Natural killer cell (primary cell): ENCODE results near the gene TALDO1. TPM values are rescaled to one million over a fixed set of nuclear protein-coding genes. Genes with fewer than 3 reads are reported as not detected.
"Not testable (repeated sequence)": the region's sequence is repeated elsewhere in the genome, so short reads cannot be mapped to it uniquely, and the experiment has no call there.

Experiments
- ATAC-seq, 3 donors: fragments of 150-1000 bp in 2 of 3; fragments of 200-7000 bp in 1 of 3; cut with Tn5 transposase; 1 replicate in 1 of 3; 2 replicates in 2 of 3; pipeline ENCODE4 v1.10.0; 2021; ENCODE audit warnings: mild to moderate bottlenecking in 2 of 3, moderate library complexity in 2 of 3
- DNase-seq, 2 donors: peaks; one replicate each; pipeline versions ENCODE4 v3.0.0 to v3.0.0-alpha.2; 2013 to 2021; ENCODE audit warnings: mixed read lengths in 1 of 2
- H3K27ac ChIP-seq: one replicate; pipeline ENCODE4 v1.5.1; 2013; ENCODE audit warnings: mild to moderate bottlenecking, low read length
- H3K27me3 ChIP-seq: one replicate; pipeline ENCODE4 v1.6.1; 2013; ENCODE audit warnings: low read length; ENCODE audit not compliant: control insufficient read depth, insufficient read depth
- H3K36me3 ChIP-seq: one replicate; pipeline ENCODE4 v1.6.1; 2013; ENCODE audit warnings: low read length; ENCODE audit not compliant: control insufficient read depth, insufficient read depth
- H3K4me1 ChIP-seq: one replicate; pipeline ENCODE4 v1.6.1; 2013; ENCODE audit warnings: low read length; ENCODE audit not compliant: control insufficient read depth, insufficient read depth
- H3K4me3 ChIP-seq: one replicate; pipeline ENCODE4 v1.5.1; 2013; ENCODE audit warnings: low read length
- H3K9me3 ChIP-seq: one replicate; pipeline ENCODE4 v1.6.1; 2013; ENCODE audit warnings: low read length; ENCODE audit not compliant: control insufficient read depth, insufficient read depth
- H3K27ac Mint-ChIP-seq, 2 donors: one replicate each; pipeline ENCODE4 v1.8.0; 2022; ENCODE audit warnings: mild to moderate bottlenecking in 2 of 2, mixed read lengths in 2 of 2, moderate library complexity in 1 of 2
- H3K27me3 Mint-ChIP-seq, 2 donors: one replicate each; pipeline ENCODE4 v1.8.0; 2022; ENCODE audit warnings: low read depth in 2 of 2, mixed read lengths in 2 of 2
- H3K36me3 Mint-ChIP-seq: one replicate; pipeline ENCODE4 v1.8.0; 2022; ENCODE audit warnings: mixed read lengths
- H3K4me1 Mint-ChIP-seq, 2 donors: one replicate each; pipeline ENCODE4 v1.8.0; 2022; ENCODE audit warnings: mixed read lengths in 2 of 2
- H3K4me3 Mint-ChIP-seq: one replicate; pipeline ENCODE4 v1.8.0; 2022; ENCODE audit warnings: mild to moderate bottlenecking, moderate library complexity, mixed read lengths
- H3K9me3 Mint-ChIP-seq, 2 donors: one replicate each; pipeline ENCODE4 v1.8.0; 2022; ENCODE audit warnings: mixed read lengths in 2 of 2
- WGBS: methylation state at CpG from one replicate; pipeline ENCODE4 v1.1.7; 2013; ENCODE audit warnings: missing lambda C conversion rate; ENCODE audit not compliant: insufficient coverage; 5-methylcytosine and 5-hydroxymethylcytosine counted together
- intact Hi-C: fragments of 100-400 bp; cut with micrococcal nuclease; formaldehyde crosslinking; loops from one replicate; pipeline ENCODE4 v1.14.2; 2022
- total RNA-seq, 4 donors: library from RNA; stranded (reverse); fragments of 120-200 nt in 1 of 4; gene quantifications; one replicate each; pipeline versions ENCODE4 v1.2.3 to v1.2.4, GENCODE V29; 2013 to 2022
- TF ChIP-seq, protein P1 (sequence below): fragments of 200-600 bp; IDR thresholded peaks from one replicate; pipeline ENCODE4 v1.8.0; 2022; ENCODE audit warnings: antibody characterized with exemption

TALDO1 gene
- total RNA-seq, 3 donors from 2014 or later (not counting 1 experiment from before 2014, with no cell fraction given) = 46.1 to 94.8 (median 55.4) TPM

DNA sequence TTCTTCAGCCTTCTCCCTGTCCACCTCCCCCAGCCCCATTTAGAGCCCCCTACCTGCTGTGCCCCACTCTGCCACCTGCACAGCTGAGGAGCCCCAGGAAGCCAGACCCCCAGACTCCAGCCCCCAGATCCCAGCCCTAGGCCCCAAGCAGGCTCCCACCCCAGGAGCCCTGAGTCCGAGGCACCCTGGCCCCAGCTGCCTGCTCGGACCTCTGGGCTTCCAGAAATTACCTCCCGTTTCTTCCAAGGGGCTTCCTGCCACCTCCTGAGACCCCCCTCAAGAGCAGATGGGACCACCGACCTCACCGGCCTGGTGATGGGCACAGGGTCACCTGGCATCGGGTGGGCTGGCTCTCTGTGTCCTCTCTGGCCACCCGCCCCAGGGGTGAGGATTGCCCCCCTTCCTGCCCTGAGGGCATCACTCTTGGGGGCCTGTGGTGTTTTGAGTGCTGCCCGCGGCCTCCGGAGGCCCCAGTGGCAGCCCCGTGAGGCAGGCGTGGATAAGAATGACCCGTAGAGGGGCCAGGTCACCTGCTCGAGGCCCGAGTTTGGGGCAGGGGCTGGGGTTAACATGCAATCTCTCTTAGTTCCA is 18.3 kb upstream of the TALDO1 start:
- no peaks in the 10 kb centered on the region for H3K36me3 Mint-ChIP-seq
- no peak overlapping the region for H3K4me3 Mint-ChIP-seq
- peaks cover 0 to 3% of the 10 kb centered on the region in 2 donors for H3K27me3 Mint-ChIP-seq
- no peaks in the 10 kb centered on the region for H3K9me3 ChIP-seq
- H3K27me3 ChIP-seq = no peaks in the 10 kb centered on the region
- no peak for DNase-seq
- no peak for ATAC-seq
- no peak overlapping the region for H3K27ac ChIP-seq
- no peaks in the 10 kb centered on the region for H3K9me3 Mint-ChIP-seq
- WGBS = 92% methylated on average over 15 of the region's 15 CpGs
- H3K36me3 ChIP-seq = no peaks in the 10 kb centered on the region
- H3K27ac Mint-ChIP-seq = no peak overlapping the region
- intact Hi-C loops = loop anchor here (10.0 kb wide), 2 partner anchors 74 to 114 kb away; partner anchors contain the start of gene IRF7
- TF ChIP-seq, protein P1, sequence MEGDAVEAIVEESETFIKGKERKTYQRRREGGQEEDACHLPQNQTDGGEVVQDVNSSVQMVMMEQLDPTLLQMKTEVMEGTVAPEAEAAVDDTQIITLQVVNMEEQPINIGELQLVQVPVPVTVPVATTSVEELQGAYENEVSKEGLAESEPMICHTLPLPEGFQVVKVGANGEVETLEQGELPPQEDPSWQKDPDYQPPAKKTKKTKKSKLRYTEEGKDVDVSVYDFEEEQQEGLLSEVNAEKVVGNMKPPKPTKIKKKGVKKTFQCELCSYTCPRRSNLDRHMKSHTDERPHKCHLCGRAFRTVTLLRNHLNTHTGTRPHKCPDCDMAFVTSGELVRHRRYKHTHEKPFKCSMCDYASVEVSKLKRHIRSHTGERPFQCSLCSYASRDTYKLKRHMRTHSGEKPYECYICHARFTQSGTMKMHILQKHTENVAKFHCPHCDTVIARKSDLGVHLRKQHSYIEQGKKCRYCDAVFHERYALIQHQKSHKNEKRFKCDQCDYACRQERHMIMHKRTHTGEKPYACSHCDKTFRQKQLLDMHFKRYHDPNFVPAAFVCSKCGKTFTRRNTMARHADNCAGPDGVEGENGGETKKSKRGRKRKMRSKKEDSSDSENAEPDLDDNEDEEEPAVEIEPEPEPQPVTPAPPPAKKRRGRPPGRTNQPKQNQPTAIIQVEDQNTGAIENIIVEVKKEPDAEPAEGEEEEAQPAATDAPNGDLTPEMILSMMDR = no peak
- H3K4me1 ChIP-seq = peaks cover 30% of the 10 kb centered on the region
- peaks cover 0 to 5% of the 10 kb centered on the region in 2 donors for H3K4me1 Mint-ChIP-seq
- no peak overlapping the region for H3K4me3 ChIP-seq

DNA sequence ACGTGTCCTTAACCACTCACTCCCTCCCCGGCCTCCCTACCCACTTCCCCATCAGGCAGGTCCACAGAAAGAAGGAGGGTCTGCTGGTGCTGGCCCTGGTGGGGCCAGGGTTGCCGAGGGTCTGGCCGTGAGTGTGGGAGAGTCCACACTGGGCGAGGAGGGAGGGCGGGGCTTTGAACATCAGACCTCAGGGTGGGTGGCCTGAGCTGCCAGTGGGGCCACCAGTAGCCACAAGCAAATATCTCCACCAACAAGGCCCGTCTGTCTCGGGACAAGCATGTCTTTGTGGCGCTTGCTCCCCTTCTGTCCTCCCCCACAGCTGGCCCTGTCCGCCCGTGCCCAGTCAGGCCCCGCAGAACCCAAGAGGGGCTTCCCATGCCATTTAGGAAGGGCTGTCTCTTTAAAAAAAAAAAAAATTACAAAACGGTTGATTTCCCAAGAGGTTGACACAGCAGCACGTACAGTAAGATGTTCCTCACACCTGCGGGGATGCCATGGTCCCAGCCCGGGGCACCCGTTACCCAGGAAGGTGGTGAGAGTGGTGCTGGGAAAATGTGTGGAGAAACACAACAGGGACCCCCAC is 17.7 kb upstream of the TALDO1 start:
- H3K4me1 ChIP-seq = peaks cover 30% of the 10 kb centered on the region
- no peaks in the 10 kb centered on the region for H3K9me3 Mint-ChIP-seq
- H3K4me3 ChIP-seq = no peak overlapping the region
- no peaks in the 10 kb centered on the region for H3K36me3 Mint-ChIP-seq
- TF ChIP-seq, protein P1 = no peak
- no peak overlapping the region for H3K27ac ChIP-seq
- H3K4me3 Mint-ChIP-seq = no peak overlapping the region
- peaks cover 0 to 3% of the 10 kb centered on the region in 2 donors for H3K27me3 Mint-ChIP-seq
- H3K27me3 ChIP-seq = no peaks in the 10 kb centered on the region
- H3K27ac Mint-ChIP-seq = no peak overlapping the region
- ATAC-seq (no peak), DNase-seq (no peak)
- no peaks in the 10 kb centered on the region for H3K9me3 ChIP-seq
- peaks cover 0 to 5% of the 10 kb centered on the region in 2 donors for H3K4me1 Mint-ChIP-seq
- intact Hi-C loops = loop anchor here (10.0 kb wide), 2 partner anchors 75 to 115 kb away; partner anchors contain the start of gene IRF7
- H3K36me3 ChIP-seq = no peaks in the 10 kb centered on the region
- 58% methylated on average over 14 of the region's 17 CpGs for WGBS

DNA sequence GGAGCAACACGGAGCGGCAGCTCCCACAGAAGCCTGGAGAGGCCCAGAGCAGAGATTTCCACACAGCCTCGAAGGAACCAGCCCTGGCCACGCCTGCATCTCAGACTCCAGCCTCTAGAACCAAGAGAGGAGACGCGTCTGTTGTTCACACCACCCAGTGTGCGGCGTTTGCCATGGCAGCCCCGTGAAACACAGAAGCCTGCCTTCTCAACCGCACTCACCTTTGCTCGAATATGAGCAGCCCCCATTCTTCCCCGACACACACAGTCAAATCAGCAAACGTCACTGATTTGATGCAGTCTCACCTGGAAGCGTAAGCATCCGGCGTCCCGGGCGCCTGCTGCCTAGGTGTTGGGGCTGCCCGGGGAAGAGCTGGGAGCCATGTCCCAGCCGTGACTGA is 14.2 kb upstream of the TALDO1 start:
- H3K4me1 ChIP-seq = peaks cover 14% of the 10 kb centered on the region
- no peak overlapping the region for H3K4me3 Mint-ChIP-seq
- DNase-seq = no peak
- no peaks in the 10 kb centered on the region for H3K27me3 ChIP-seq
- H3K27ac Mint-ChIP-seq = no peak overlapping the region
- intact Hi-C loops = no loop called here
- peaks cover 7% of the 10 kb centered on the region in 2 donors for H3K4me1 Mint-ChIP-seq
- ATAC-seq = no peak
- H3K27ac ChIP-seq = no peak overlapping the region
- H3K9me3 ChIP-seq = no peaks in the 10 kb centered on the region
- no peaks in the 10 kb centered on the region for H3K36me3 ChIP-seq
- TF ChIP-seq, protein P1 = no peak
- no peaks in the 10 kb centered on the region for H3K9me3 Mint-ChIP-seq
- peaks cover 0 to 3% of the 10 kb centered on the region in 2 donors for H3K27me3 Mint-ChIP-seq
- H3K4me3 ChIP-seq = no peak overlapping the region
- 90% methylated on average over 20 of the region's 20 CpGs for WGBS
- H3K36me3 Mint-ChIP-seq = no peaks in the 10 kb centered on the region

DNA sequence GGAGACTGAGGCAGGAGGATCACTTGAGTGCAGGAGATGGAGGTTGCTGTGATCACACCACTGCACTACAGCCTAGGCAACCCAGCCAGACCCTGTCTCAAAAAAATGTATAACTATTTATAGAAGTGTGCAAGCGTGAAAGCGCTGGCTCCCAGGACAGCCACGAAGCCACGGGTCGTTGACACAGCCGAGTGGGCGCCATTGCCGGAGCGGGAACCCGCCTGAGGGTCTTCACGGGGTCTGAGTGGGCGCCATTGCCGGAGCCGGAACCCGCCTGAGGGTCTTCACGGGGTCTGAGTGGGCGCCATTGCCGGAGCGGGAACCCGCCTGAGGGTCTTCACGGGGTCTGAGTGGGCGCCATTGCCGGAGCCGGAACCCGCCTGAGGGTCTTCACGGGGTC is 12.7 kb upstream of the TALDO1 start:
- H3K27me3 ChIP-seq, H3K4me3 Mint-ChIP-seq, H3K4me1 ChIP-seq, H3K4me3 ChIP-seq, H3K9me3 ChIP-seq, H3K36me3 ChIP-seq, H3K4me1 Mint-ChIP-seq, H3K36me3 Mint-ChIP-seq, H3K27ac Mint-ChIP-seq, DNase-seq, H3K27ac ChIP-seq, H3K9me3 Mint-ChIP-seq, H3K27me3 Mint-ChIP-seq, intact Hi-C loops, ATAC-seq: not testable (repeated sequence)
- WGBS = 91% methylated on average over 18 of the region's 26 CpGs
